Activated CD8-positive, alpha-beta T cell treated with anti-CD3 and anti-CD28 coated beads, Interleukin-2, amount 10 ng/mL, durations not matched to agents 7 days and 5 days (primary cell): ENCODE results near the gene TMPRSS5. TPM values are rescaled to one million over a fixed set of nuclear protein-coding genes. Genes with fewer than 3 reads are reported as not detected.
"Not testable (repeated sequence)": the region's sequence is repeated elsewhere in the genome, so short reads cannot be mapped to it uniquely, and the experiment has no call there.

Experiments used
- ATAC-seq: fragments of 150-1000 bp; cut with Tn5 transposase; one replicate; pipeline ENCODE4 v1.10.0; 2021; ENCODE audit warnings: moderate library complexity
- CTCF ChIA-PET: fragments of 350-600 bp; sonication (Branson Sonifier 250); formaldehyde crosslinking; loops from one replicate; lab custom pipeline; 2021; ENCODE audit warnings: antibody characterized with exemption; lab: Charles Lee
- POLR2A ChIA-PET: fragments of 350-600 bp; sonication (Branson Sonifier 250); formaldehyde crosslinking; loops from one replicate; lab custom pipeline; 2021; ENCODE audit warnings: antibody characterized with exemption; lab: Charles Lee
- DNase-seq: peaks from one replicate; pipeline ENCODE4 v3.0.0-alpha.2; 2020
- H3K27ac Mint-ChIP-seq: one replicate; pipeline ENCODE4 v1.8.0; 2021; ENCODE audit warnings: mild to moderate bottlenecking, mixed read lengths
- H3K27me3 Mint-ChIP-seq: one replicate; pipeline ENCODE4 v1.8.0; 2021; ENCODE audit warnings: low read depth, mixed read lengths
- H3K36me3 Mint-ChIP-seq: one replicate; pipeline ENCODE4 v1.8.0; 2021; ENCODE audit warnings: low read depth, mixed read lengths
- H3K4me1 Mint-ChIP-seq: one replicate; pipeline ENCODE4 v1.8.0; 2021; ENCODE audit warnings: low read depth, mixed read lengths
- H3K4me3 Mint-ChIP-seq: one replicate; pipeline ENCODE4 v1.8.0; 2021; ENCODE audit warnings: mild to moderate bottlenecking, mixed read lengths
- H3K9me3 Mint-ChIP-seq: one replicate; pipeline ENCODE4 v1.8.0; 2022; ENCODE audit warnings: mixed read lengths; ENCODE audit not compliant: insufficient read depth
- total RNA-seq, 2 experiments: library from RNA; stranded (reverse); gene quantifications; one replicate each; pipeline ENCODE4 v1.2.3, GENCODE V29; 2021

Gene TMPRSS5
- total RNA-seq, 2 experiments from 2014 or later = 0.31 to 0.71 TPM

GRCh38 chr11:113722934-113723333 is 16.8 kb upstream of the TMPRSS5 start:
- ATAC-seq (no peak), DNase-seq (no peak)
- ChIA-PET CTCF (no interaction called here), POLR2A (no interaction called here)
- H3K36me3 Mint-ChIP-seq = peaks cover 2% of the 10 kb centered on the region
- no peaks in the 10 kb centered on the region for H3K27me3 Mint-ChIP-seq
- H3K27ac Mint-ChIP-seq = no peak overlapping the region
- H3K4me1 Mint-ChIP-seq = no peaks in the 10 kb centered on the region
- no peaks in the 10 kb centered on the region for H3K9me3 Mint-ChIP-seq
- no peak overlapping the region for H3K4me3 Mint-ChIP-seq

DNA sequence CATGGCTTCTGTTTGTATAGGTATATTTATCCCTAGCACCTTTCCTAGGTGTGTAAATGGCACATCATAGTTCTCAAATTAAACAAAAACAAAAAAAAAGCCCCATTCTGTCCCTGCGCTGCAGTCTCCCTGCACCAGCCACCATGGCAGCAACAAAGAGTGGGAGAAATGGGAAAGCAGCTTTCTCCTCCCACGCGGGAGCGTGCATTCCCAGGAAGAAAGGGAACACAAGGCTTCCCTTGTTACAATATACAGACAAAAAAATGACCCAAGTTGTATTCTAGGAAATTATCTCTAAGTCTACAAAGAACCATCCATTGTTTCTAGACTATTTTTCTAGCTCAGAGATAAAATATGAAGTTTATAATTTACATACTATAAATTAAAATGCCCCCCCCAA is 16.1 kb upstream of the TMPRSS5 start:
- no peaks in the 10 kb centered on the region for H3K9me3 Mint-ChIP-seq
- no peaks in the 10 kb centered on the region for H3K27me3 Mint-ChIP-seq
- H3K27ac Mint-ChIP-seq = no peak overlapping the region
- ChIA-PET POLR2A (no interaction called here), CTCF (no interaction called here)
- H3K4me3 Mint-ChIP-seq = no peak overlapping the region
- peaks cover 2% of the 10 kb centered on the region for H3K36me3 Mint-ChIP-seq
- ATAC-seq = no peak
- no peaks in the 10 kb centered on the region for H3K4me1 Mint-ChIP-seq
- DNase-seq = no peak

DNA sequence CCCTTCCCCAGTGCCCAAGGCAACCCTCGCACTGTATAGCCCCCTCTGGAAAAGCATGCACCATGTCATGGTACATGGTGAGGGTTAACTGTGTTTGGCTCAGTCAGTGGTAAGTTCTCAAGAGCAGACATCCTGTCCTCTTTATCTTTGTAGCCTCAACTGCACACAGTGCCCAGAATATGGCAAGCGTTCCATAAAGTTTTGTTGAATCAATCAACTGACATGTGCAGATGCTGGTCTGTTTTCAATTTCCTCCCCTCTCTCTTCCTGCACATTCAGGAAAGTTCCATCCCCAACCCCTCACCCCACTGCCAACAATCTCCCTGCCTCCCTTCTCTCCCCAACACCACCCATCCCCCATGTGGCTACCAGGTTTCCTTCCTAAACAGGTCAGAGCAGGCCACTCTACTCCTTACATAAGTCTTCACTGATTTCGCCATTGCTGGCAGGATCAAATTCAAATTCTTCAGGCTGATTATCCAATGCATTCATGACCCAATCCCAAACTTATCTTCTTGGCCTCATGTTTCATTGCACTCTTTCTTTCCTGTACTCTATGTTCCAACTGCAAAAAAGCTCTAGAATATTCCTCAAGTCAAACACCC is 15.5 kb upstream of the TMPRSS5 start:
- CTCF ChIA-PET = no interaction called here
- no peak overlapping the region for H3K27ac Mint-ChIP-seq
- H3K27me3 Mint-ChIP-seq = no peaks in the 10 kb centered on the region

DNA sequence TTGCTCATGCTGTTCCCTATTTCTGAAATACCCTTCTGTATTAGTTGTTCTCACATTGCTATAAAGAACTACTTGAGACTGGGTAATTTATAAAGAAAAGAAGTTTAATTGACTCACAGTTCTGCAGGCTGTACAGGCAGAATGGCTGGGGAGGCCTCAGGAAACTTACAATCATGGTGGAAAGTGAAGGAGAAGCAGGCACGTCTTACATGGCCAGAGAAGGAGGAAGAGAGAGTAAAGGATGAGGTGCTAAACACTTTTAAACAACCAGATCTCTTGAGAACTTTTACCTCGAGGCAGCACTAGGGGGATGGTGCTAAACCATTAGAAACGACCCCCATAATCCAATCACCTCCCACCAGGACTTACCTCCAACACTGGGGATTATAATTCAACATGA is 14.4 kb upstream of the TMPRSS5 start:
- ATAC-seq, POLR2A ChIA-PET, H3K27ac Mint-ChIP-seq, H3K4me1 Mint-ChIP-seq, H3K9me3 Mint-ChIP-seq, H3K36me3 Mint-ChIP-seq, CTCF ChIA-PET, DNase-seq, H3K4me3 Mint-ChIP-seq, H3K27me3 Mint-ChIP-seq: not testable (repeated sequence)

More for the DNA sequence above, 15.5 kb upstream of the TMPRSS5 start:
- POLR2A ChIA-PET = no interaction called here
- Mint-ChIP-seq H3K4me1 (no peaks in the 10 kb centered on the region), H3K4me3 (no peak overlapping the region), H3K36me3 (peaks cover 2% of the 10 kb centered on the region), H3K9me3 (no peaks in the 10 kb centered on the region)
- no peak for ATAC-seq
- DNase-seq = no peak

- DNase-seq = no peak
- Mint-ChIP-seq H3K27ac (no peak overlapping the region), H3K4me1 (no peaks in the 10 kb centered on the region), H3K9me3 (no peaks in the 10 kb centered on the region), H3K27me3 (no peaks in the 10 kb centered on the region), H3K36me3 (peaks cover 2% of the 10 kb centered on the region), H3K4me3 (no peak overlapping the region)
- CTCF ChIA-PET = no interaction called here
- POLR2A ChIA-PET = no interaction called here
- no peak for ATAC-seq
Measured at GRCh38 chr11:113715882-113716625, 9.9 kb upstream of the TMPRSS5 start.

DNA sequence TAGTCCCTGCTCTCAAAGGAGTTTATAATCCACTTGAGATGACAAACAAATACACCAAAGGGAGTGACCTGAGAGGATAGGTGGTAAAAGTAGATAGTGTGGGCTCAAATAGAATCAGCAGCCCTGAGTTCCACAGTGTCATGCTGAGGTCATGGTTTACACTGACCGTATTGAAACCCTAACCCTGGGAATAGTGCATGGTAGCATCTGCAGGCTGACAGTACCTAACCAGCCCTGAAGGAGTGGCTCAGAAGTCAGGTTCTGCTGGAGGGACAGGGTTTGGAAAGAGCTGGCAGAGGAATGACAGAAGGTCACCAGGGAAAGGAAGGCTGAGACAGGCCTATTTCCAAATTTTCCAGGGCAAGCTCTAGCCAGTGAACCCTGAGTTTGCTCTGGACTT is 9.2 kb upstream of the TMPRSS5 start:
- CTCF ChIA-PET = no interaction called here
- POLR2A ChIA-PET = no interaction called here
- Mint-ChIP-seq H3K9me3 (no peaks in the 10 kb centered on the region), H3K27ac (no peak overlapping the region), H3K36me3 (peaks cover 2% of the 10 kb centered on the region), H3K4me1 (no peaks in the 10 kb centered on the region), H3K27me3 (no peaks in the 10 kb centered on the region), H3K4me3 (no peak overlapping the region)
- DNase-seq (no peak), ATAC-seq (no peak)

DNA sequence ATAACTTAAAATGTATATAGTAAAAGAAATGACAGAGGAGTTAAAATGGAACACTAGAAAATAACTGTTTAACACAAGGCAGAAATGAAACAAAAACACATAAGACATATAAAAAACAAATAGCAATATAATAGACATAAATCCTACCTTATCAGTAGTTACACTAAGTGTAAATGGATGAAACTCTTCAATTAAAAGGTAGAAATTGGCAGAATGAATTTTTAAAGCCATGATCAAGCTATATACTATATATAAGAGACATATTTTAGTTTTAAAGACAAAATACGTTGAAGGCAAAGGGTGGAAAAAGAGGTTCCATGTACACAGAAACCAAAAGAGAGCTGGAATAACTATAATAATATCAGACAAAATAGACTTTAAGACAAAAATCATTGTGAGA is 4.9 kb upstream of the TMPRSS5 start:
- ChIA-PET POLR2A (no interaction called here), CTCF (no interaction called here)
- Mint-ChIP-seq H3K27ac (no peak overlapping the region), H3K4me1 (no peaks in the 10 kb centered on the region), H3K36me3 (peaks cover 4% of the 10 kb centered on the region), H3K9me3 (peaks cover 3% of the 10 kb centered on the region), H3K27me3 (no peaks in the 10 kb centered on the region), H3K4me3 (no peak overlapping the region)
- ATAC-seq (no peak), DNase-seq (no peak)

DNA sequence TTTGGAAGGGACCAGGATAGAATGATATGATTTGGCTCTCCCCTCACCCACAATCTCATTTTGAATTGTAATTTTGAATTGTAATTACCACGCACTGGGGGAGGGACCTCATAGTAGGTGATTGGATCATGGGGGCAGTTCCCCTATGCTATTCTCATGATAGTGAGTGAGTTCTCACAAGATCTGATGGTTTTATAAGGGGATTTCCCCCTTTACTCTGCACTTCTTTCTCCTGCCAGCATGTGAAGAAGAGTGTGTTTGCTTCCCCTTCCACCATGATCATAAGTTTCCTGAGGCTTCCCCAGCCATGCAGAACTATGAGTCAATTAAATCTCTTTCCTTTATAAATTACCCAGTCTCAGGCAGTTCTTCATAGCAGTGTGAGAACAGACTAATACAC is 2.6 kb downstream of the TMPRSS5 start:
- H3K4me3 Mint-ChIP-seq, POLR2A ChIA-PET, H3K4me1 Mint-ChIP-seq, ATAC-seq, H3K27me3 Mint-ChIP-seq, H3K36me3 Mint-ChIP-seq, H3K9me3 Mint-ChIP-seq, DNase-seq, H3K27ac Mint-ChIP-seq: not testable (repeated sequence)
- CTCF ChIA-PET = interaction anchor here (0.8 kb wide), 1 partner anchor 20 kb away, joined by 3 read pairs; no protein-coding TSS in a partner anchor

DNA sequence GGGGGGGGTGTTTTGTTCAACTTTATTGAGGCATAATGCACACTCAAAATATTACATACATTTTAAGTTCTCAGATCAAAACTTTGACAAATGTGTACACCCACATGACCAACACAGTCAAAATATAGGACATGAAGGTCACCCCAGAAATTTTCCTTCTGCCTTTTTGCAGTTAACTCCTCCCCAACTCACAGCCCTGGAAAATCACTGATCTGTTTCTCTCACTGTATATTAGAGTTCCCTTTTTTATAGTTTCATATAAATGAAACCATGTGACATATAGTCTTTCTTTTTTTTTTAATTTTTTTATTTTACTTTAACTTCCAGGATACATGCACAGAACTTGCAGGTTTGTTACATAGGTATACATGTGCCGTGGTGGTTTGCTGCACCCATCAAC is 4.6 kb downstream of the TMPRSS5 start:
- Mint-ChIP-seq H3K36me3 (no peaks in the 10 kb centered on the region), H3K27me3 (no peaks in the 10 kb centered on the region), H3K4me3 (no peak overlapping the region), H3K4me1 (no peaks in the 10 kb centered on the region), H3K9me3 (no peaks in the 10 kb centered on the region), H3K27ac (no peak overlapping the region)
- ChIA-PET CTCF (no interaction called here), POLR2A (no interaction called here)
- no peak for ATAC-seq
- no peak for DNase-seq

DNA sequence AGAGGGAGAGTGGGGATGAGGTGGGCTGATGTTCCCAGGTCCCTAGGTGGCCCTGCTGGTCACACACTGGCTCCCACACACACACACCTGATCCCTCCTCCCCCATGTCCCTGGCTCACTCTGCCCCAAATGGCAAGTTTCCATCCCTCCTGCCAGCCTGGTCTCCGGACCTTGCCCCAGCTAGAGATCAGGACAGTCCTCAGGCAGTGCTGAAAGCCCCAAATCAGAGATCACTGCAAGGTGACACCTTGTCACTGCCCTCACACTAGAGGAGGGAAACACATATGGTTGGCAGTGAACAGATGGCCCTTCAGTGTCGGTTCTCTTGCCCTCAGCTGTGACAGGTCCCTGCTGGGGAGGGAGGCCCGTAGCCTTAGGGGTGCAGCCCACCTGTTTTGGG is 7.6 kb downstream of the TMPRSS5 start:
- no peak for DNase-seq
- Mint-ChIP-seq H3K27ac (no peak overlapping the region), H3K9me3 (no peaks in the 10 kb centered on the region), H3K27me3 (no peaks in the 10 kb centered on the region), H3K4me1 (no peaks in the 10 kb centered on the region), H3K4me3 (no peak overlapping the region), H3K36me3 (no peaks in the 10 kb centered on the region)
- CTCF ChIA-PET = interaction anchor here (0.6 kb wide), 1 partner anchor 63 kb away, joined by 3 read pairs; no protein-coding TSS in a partner anchor
- POLR2A ChIA-PET = no interaction called here
- ATAC-seq = no peak

DNA sequence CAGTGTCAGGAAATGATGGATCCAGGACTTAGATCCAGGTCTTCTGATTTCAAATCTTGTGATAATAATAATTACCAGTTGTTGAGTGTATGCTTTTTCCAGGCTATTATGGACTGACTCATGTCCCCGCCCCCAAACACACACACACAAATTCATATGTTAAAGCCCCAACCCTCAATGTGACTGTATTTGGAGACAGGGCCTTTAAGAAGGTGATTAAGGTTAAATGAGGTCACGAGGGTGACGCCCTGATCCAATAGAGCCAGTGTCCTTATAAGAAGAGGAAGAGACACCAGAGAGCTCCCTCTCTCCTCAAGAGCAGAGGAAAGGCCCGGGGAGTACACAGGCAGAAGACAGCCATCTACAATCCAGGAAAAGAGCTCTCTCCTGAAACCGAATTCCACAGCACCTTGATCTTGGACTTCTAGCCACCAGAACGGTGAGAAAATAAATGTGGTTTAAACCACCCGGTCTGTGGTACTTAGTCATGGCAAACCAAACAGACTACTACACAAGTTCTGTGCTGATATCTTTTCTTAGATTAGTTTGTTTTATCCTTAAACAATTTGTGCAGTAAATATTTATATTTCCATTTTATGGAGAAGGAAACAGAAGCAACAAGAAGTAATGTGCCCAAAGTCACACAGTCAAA is 8.2 kb downstream of the TMPRSS5 start:
- Mint-ChIP-seq H3K4me1 (no peaks in the 10 kb centered on the region), H3K9me3 (no peaks in the 10 kb centered on the region), H3K27ac (no peak overlapping the region), H3K36me3 (no peaks in the 10 kb centered on the region), H3K27me3 (no peaks in the 10 kb centered on the region), H3K4me3 (no peak overlapping the region)
- POLR2A ChIA-PET = no interaction called here
- no peak for DNase-seq
- CTCF ChIA-PET = no interaction called here
- no peak for ATAC-seq

DNA sequence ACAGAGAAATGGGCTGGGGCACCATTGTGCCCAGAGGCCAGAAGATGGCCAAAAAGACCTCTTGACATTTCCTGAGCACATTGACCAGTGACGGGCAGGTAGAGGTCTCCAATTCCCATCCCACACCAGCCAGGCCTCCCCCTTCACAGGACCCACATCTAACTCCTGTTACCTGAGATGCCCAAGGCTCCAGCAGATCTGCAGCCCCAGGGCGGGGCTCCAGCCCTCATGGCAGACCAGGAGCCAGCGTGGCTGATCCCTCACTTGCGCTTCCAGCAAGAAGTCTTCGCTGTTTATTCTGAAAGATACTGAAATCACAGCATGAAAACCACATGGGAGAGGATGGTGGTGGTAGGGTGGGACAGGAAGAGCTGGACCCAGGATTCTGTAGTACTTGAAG is 9.0 kb downstream of the TMPRSS5 start:
- no peaks in the 10 kb centered on the region for H3K36me3 Mint-ChIP-seq
- no peak overlapping the region for H3K27ac Mint-ChIP-seq
- no peak for DNase-seq

More for the DNA sequence above, 9.0 kb downstream of the TMPRSS5 start:
- ChIA-PET CTCF (no interaction called here), POLR2A (no interaction called here)
- Mint-ChIP-seq H3K4me1 (no peaks in the 10 kb centered on the region), H3K27me3 (no peaks in the 10 kb centered on the region), H3K9me3 (no peaks in the 10 kb centered on the region), H3K4me3 (no peak overlapping the region)
- ATAC-seq = no peak
